Measurements from ENCODE around the gene C3orf20.

C3orf20 gene

GRCh38 chr3:14674841-14675240 is at the start of gene C3orf20:
C3orf20 (plus strand) TSS chr3:14675141; CDS start chr3:14682714, 7,573 bp downstream.
- no peak for DNase-seq (ENCODE audit: low read depth in 2 of 2)

DNA sequence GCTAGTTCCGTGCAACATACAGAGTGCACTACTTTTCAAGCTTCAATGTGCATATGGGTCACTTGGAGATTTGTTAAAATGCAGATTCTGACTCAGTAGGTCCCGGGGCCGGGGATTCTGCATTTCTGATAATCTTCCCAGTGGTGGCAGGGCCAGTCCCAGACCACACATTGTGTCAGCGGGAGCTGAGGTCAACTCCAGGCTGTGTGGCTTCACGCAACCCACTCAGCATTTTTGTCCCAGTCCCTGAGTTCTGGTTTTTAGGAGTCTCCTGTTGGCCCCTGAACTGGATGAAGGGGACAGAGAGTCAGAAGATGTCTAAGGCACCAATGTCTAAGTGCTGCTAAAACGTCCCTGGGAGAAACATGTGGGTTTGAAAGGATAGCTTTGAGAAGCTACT is 49.5 kb upstream of the C3orf20 start:
- DNase-seq (ENCODE audit: low read depth in 2 of 2), result no peak

DNA sequence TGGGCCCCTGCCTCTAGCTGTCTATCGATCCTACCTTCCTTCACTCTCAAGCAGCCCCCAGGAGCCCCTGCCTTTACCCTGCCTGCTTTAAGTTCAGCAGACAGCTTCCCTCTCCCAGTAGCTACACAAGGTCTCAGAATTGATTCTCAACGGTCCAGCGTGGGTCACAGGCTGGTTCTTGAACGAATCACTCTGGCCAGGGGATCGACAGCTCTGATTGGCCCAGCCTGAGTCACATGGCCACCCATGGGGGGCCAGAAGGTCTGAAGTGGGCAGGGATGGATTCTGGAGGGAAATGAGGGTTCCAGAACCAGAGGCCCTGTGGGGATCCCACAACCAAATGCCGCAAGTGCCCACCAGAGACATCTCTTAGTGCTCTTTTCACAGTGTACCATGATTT is 47.1 kb upstream of the C3orf20 start:
- DNase-seq (ENCODE audit: low read depth in 2 of 2), result no peak

GRCh38 chr3:14628406-14628805 is 46.5 kb upstream of the C3orf20 start:
- DNase-seq (ENCODE audit: low read depth in 2 of 2), result no peak

GRCh38 chr3:14630404-14631100 is 44.4 kb upstream of the C3orf20 start:
- DNase-seq (ENCODE audit: low read depth in 2 of 2), result no peak

DNA sequence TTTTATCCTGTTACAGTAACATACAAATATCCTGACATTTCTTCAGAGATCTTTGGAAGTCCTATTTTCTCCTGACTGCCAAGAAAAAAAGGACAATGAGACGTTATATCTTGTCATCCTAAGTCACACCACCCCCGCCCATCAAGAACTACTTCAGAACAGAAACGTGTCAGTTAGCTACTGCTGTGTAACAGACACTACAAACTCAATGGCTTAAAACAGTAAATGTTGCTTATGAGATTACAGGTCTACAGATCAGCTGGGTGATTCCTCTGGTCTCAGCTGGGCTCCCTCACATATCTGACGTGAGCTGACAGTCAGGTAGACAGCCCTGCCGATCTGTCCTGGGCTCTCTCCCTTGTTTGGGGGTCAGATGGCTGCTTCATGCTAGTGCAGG is 43.8 kb upstream of the C3orf20 start:
- DNase-seq (ENCODE audit: low read depth in 2 of 2), result no peak

- DNase-seq (ENCODE audit: low read depth in 2 of 2), result no peak
Observed at GRCh38 chr3:14631687-14632441, 43.1 kb upstream of the C3orf20 start.

DNA sequence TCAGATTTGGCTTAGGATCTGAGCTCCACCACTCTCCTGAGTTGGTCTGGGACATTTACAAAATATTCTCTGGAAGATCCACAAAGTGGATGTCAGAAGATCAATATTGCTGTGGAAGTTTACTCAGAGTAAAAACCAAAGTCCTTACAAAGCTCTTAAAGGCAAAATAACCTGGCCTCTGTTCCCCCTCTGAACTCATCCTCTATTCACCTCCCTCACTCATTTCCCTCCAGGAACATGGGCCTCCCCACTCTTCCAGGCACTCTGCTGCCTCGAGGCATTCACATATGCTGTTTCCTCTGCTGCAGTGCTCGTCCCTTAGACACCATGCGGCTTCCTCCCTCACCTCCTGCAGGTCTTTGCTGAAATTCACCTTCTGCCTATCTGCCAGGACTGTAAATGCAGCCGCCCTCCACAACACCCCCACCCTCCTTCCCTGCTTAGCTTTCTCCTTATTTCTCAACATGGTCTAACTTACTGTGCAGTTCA is 42.5 kb upstream of the C3orf20 start:
- DNase-seq (ENCODE audit: low read depth in 2 of 2), result no peak

- no peak for DNase-seq (ENCODE audit: low read depth in 2 of 2)
Observed at GRCh38 chr3:14633417-14633816, 41.5 kb upstream of the C3orf20 start.

DNA sequence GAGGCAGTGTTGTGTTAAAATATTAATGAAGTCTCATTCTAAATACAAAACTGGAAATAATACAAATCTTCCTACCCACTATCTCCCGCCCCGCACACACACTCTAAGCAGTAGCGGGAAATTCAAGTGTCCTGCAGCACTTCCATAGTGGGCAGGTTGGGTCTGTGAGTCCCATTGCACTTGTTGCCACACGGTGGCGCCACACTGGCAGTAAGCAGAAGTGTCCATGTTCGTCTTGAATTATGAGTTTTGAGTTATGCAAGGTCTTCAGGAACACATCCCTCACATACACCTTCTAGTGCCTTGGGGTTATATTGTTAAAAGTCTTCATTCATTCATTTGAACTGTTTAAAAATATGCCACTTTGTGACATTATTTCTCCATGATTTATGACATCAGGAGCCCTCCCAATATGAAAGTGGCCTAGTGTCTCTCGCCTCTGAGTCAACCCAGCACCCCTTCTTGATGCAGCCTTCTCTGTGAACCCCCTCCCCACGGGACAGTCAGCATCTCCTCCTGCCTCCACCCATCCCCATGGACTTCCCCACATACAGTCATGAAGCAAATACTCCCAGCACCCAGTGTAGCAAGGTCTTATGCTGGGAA is 41.0 kb upstream of the C3orf20 start:
- DNase-seq (ENCODE audit: low read depth in 2 of 2), result peak; percentile 9 to 27

GRCh38 chr3:14634763-14635400 is 40.1 kb upstream of the C3orf20 start:
- DNase-seq (ENCODE audit: low read depth in 2 of 2), result no peak

DNA sequence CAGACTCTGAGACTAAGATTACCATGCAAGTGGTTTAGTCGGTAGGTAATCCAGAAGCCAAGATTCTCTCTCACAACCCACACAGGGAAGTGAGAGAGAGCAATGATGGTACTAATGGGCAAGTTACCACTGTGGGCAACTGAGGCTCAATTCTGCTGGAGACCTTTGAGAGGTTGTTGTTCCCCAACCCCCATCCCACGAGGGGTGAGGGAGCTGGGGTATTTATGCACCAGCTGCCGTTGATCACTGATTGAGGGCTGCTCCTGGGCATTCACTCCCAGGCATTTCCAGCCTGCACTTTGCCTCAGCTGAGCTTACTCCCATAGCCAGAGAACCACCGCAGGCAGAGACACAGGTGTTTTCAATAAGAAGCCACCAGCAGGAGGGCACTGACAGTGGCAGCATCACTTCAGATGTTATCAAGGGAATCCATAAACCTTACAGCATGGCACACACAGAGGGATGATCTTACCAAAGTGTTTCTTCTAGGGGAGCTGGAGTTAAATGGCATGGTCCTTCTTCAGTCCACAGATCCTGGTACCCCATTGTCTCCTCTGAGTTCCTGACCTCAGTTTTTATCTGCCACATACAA is 38.3 kb upstream of the C3orf20 start:
- DNase-seq (ENCODE audit: low read depth in 2 of 2), result no peak

GRCh38 chr3:14640157-14640562 is 34.8 kb upstream of the C3orf20 start:
- no peak for DNase-seq (ENCODE audit: low read depth in 2 of 2)

GRCh38 chr3:14640734-14641133 is 34.2 kb upstream of the C3orf20 start:
- no peak for DNase-seq (ENCODE audit: low read depth in 2 of 2)

- DNase-seq (ENCODE audit: low read depth in 2 of 2), result no peak
Observed at GRCh38 chr3:14641346-14641745, 33.6 kb upstream of the C3orf20 start.

- DNase-seq (ENCODE audit: low read depth in 2 of 2), result no peak
Observed at GRCh38 chr3:14645453-14645852, 29.5 kb upstream of the C3orf20 start.

DNA sequence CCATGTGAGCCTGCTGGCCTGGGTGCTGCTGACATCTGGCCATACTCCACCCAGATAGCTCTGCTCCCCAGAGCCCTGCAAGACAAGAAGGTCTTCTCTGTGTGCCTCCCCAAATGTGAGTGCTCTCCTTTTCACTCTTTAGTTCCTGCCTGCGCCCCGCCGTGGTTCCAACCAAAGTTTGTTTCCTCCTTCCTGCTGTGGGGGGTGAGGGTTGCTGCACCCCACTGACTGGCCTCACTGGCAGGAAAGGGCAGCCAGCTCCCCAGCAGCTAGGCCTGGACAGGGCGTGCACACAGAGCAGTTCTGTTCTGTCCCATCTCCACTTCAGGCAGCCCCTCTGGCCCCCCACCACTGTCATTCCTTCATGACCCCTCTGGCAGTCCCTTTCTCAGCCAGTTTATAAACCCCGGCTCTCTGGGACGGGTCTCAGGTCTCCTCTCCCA is 28.8 kb upstream of the C3orf20 start:
- no peak for DNase-seq (ENCODE audit: low read depth in 2 of 2)

- DNase-seq (ENCODE audit: low read depth in 2 of 2), result no peak
Observed at GRCh38 chr3:14646589-14647413, 28.1 kb upstream of the C3orf20 start.

DNA sequence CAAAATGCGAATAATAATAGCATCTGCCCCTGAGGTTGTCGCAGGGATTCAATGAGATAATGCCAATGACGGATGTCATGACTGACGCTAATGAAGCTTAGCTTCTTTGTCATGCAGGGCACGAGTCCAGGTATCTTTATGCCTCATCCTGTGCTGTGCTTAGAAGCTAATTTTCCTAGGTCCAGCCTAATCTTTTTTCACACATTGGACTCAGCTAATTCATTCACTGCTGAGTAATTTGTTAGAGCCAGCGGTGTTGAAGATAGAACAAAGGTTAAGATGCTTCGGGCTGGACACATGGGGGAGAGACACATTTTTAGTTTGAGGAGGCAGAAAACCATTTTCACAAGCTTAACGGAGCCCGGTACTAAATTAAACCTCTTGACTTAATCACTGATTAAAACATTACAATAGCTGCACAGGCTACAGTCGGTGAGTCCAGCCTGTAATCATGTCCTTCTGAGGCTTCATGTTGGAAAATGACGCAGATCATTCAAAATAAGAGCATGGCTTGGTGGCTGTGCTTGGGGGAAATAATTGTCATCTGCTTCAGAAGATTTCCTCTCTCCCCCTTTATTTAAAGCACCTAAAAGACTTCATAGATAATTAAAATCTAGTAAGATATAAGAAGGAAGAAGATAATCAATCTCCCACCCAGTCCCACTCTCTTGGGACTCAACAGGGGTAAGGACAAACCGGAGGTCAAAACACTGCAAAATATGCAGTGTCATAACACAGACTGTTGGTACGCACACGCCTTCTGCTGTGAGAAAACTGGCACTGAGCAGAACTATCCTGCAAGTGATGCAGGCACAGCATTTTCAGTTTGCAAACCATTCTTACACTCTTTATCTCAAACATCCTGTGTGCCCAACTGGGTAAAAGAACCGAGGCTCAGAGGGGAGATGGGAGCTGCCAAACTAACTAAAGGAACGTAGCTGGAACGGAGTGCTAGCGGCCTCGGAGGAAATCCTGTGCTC is 26.7 kb upstream of the C3orf20 start:
- DNase-seq (ENCODE audit: low read depth in 2 of 2), result no peak

DNA sequence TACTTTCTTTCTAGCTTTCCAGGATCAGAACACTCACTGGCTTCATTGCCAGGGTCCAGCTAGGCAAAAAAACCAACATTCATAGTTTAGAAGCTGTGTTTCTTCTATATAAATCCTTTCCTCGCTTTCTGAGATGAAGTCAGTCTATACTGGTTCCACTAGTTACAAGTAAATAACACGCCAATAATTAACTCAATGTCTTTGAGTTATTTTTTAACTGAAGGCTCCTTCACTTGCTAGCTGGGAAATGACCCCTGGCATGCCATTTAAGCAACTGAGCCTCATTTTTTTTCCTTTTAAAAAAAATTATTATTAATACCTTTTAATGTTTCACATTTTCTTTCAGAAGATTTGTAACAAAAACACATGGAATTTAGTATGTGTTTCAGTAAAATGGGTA is 25.5 kb upstream of the C3orf20 start:
- DNase-seq (ENCODE audit: low read depth in 2 of 2), result no peak

Measured in stimulated activated CD8-positive, alpha-beta memory T cell treated with anti-CD3 and anti-CD28 coated beads, Interleukin-2, amount 100 ng/mL, for 1 hour (primary cell).